Loucy (cell line): ENCODE results near the gene FAM171A2.

Experiments
- CTCF ChIP-seq: fragments of 200-600 bp; sonication (generic); conservative IDR thresholded peaks from 2 replicates; pipeline ENCODE4 v1.5.1; 2014; ENCODE audit warnings: mild to moderate bottlenecking, antibody characterized with exemption, low read length
- EZH2phosphoT487 ChIP-seq: fragments of 200-600 bp; IDR thresholded peaks from 2 replicates; pipeline ENCODE4 v1.6.1; 2018; ENCODE audit warnings: antibody characterized with exemption, mild to moderate bottlenecking, moderate library complexity, borderline replicate concordance

GRCh38 chr17:44314031-44314430, 49.6 kb downstream of the FAM171A2 start:
- TF ChIP-seq CTCF (no peak), EZH2phosphoT487 (no peak)
